ENCODE data around the gene MAP1A. TPM values are rescaled to one million over a fixed set of nuclear protein-coding genes. Genes with fewer than 3 reads are reported as not detected.
A peak's percentile ranks its signal among the peaks of the same experiment; 100 is the strongest.

The MAP1A gene
- polyA plus RNA-seq, 1 donor (not counting 4 experiments of a cell fraction or from before 2014, with no cell fraction given) = 0.13 TPM

- H3K9me1 ChIP-seq (ENCODE audit: control insufficient read depth, extremely low read depth, insufficient read depth, low read length) = no peaks in the 10 kb centered on the region
- FAIRE-seq (no peak), DNase-seq (ENCODE audit: low read depth, low spot score) (no peak)
- no peaks in the 10 kb centered on the region for H4K20me1 ChIP-seq (ENCODE audit: control insufficient read depth, extremely low read depth, insufficient read depth, low read length)
- TF ChIP-seq CTCF (optimal IDR thresholded peaks at IDR 0.05 in 1 of 3, IDR thresholded peaks at IDR 0.05 in 1 of 3, conservative IDR thresholded peaks at IDR 0.05 in 1 of 3; ENCODE audit: extremely low read depth in 1 of 3, insufficient read depth in 2 of 3, low read length in 3 of 3) = no peak
- TF ChIP-seq EZH2 (IDR thresholded peaks at IDR 0.05; ENCODE audit: low read length) = no peak
- dilution Hi-C loops (cut with MboI; ENCODE audit: extremely low pct_ligation_motif_present, low sequenced_read_pairs) = no loop called here
- no peak overlapping the region for H3K4me3 ChIP-seq (ENCODE audit: control insufficient read depth in 2 of 3, extremely low read depth in 1 of 3, insufficient read depth in 2 of 3, low read depth in 1 of 3, low read length in 3 of 3)
- no peak overlapping the region for H2AFZ ChIP-seq (ENCODE audit: control insufficient read depth, low read length)
- no peaks in the 10 kb centered on the region for H3K27me3 ChIP-seq (ENCODE audit: control insufficient read depth, extremely low read depth, insufficient read depth, low read length)
- no peak overlapping the region for H3K27ac ChIP-seq (ENCODE audit: control insufficient read depth, insufficient read depth, low read length)
- H3K36me3 ChIP-seq (ENCODE audit: control insufficient read depth in 2 of 2, extremely low read depth in 1 of 2, insufficient read depth in 2 of 2, low read length in 2 of 2) = peaks cover 3 to 7% of the 10 kb centered on the region in 2 experiments
- no peaks in the 10 kb centered on the region for H3K9me3 ChIP-seq (ENCODE audit: control insufficient read depth, low read depth, low read length)
- H3K79me2 ChIP-seq (ENCODE audit: control insufficient read depth, insufficient read depth, low read length) = no peaks in the 10 kb centered on the region
- H3K4me2 ChIP-seq (ENCODE audit: control insufficient read depth, extremely low read depth, insufficient read depth, low read depth, low read length) = no peak overlapping the region
- H3K4me1 ChIP-seq (ENCODE audit: control insufficient read depth, extremely low read depth, insufficient read depth, low read length) = peaks cover 7% of the 10 kb centered on the region
- no peak overlapping the region for H3K9ac ChIP-seq (ENCODE audit: control insufficient read depth, extremely low read depth, insufficient read depth, low read length)
Observed at GRCh38 chr15:43489191-43489590, 28.2 kb upstream of the MAP1A start.

DNA sequence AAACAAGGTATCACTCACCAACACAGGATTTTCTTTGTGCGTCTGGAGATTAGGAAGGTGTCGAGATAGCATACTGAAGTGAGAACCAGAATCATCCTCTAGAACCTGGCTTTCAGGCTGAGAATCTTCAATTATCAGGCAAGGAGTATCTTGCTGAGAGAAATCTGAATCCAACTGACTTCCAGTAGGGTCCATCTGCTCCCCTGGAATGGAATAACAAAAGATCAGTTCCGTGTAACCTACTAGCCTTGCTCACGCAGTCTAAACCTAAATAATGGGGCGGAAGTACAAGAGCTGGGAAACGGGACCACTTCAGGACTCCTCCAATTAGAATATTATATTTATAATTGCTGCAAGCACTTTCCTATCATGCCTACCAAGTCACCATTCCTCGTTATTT lies 25.1 kb upstream of the MAP1A start:
- peaks cover 3 to 7% of the 10 kb centered on the region in 2 experiments for H3K36me3 ChIP-seq (ENCODE audit: control insufficient read depth in 2 of 2, extremely low read depth in 1 of 2, insufficient read depth in 2 of 2, low read length in 2 of 2)
- H3K27ac ChIP-seq (ENCODE audit: control insufficient read depth, insufficient read depth, low read length) = no peak overlapping the region
- H2AFZ ChIP-seq (ENCODE audit: control insufficient read depth, low read length) = peak overlapping the region; percentile 99
- dilution Hi-C loops (cut with MboI; ENCODE audit: extremely low pct_ligation_motif_present, low sequenced_read_pairs) = no loop called here
- TF ChIP-seq EZH2 (IDR thresholded peaks at IDR 0.05; ENCODE audit: low read length) (no peak), CTCF (optimal IDR thresholded peaks at IDR 0.05 in 1 of 3, IDR thresholded peaks at IDR 0.05 in 1 of 3, conservative IDR thresholded peaks at IDR 0.05 in 1 of 3; ENCODE audit: extremely low read depth in 1 of 3, insufficient read depth in 2 of 3, low read length in 3 of 3) (no peak)
- no peak for DNase-seq (ENCODE audit: low read depth, low spot score)
- H3K4me2 ChIP-seq (ENCODE audit: control insufficient read depth, extremely low read depth, insufficient read depth, low read depth, low read length) = peak overlapping the region; percentile 48
- no peak for FAIRE-seq
- H3K79me2 ChIP-seq (ENCODE audit: control insufficient read depth, insufficient read depth, low read length) = no peaks in the 10 kb centered on the region
- peak overlapping the region; percentile 86 to 96 (median 92) for H3K4me3 ChIP-seq (ENCODE audit: control insufficient read depth in 2 of 3, extremely low read depth in 1 of 3, insufficient read depth in 2 of 3, low read depth in 1 of 3, low read length in 3 of 3)
- H3K4me1 ChIP-seq (ENCODE audit: control insufficient read depth, extremely low read depth, insufficient read depth, low read length) = peaks cover 7% of the 10 kb centered on the region
- H3K9ac ChIP-seq (ENCODE audit: control insufficient read depth, extremely low read depth, insufficient read depth, low read length) = peak overlapping the region; percentile 83
- H3K9me3 ChIP-seq (ENCODE audit: control insufficient read depth, low read depth, low read length) = no peaks in the 10 kb centered on the region
- H3K9me1 ChIP-seq (ENCODE audit: control insufficient read depth, extremely low read depth, insufficient read depth, low read length) = no peaks in the 10 kb centered on the region
- H4K20me1 ChIP-seq (ENCODE audit: control insufficient read depth, extremely low read depth, insufficient read depth, low read length) = no peaks in the 10 kb centered on the region
- H3K27me3 ChIP-seq (ENCODE audit: control insufficient read depth, extremely low read depth, insufficient read depth, low read length) = no peaks in the 10 kb centered on the region
